GM12874 (cell line): ENCODE measurements around the gene CLTB.

Experiments
- TF ChIP-seq, protein P1 (sequence below): IDR thresholded peaks from 2 replicates; pipeline ENCODE4 v1.5.1; 2011; ENCODE audit warnings: low read depth, mild to moderate bottlenecking, control low read depth, low read length, moderate library complexity; ENCODE audit not compliant: insufficient read depth

CLTB gene

GRCh38 chr5:176383248-176383905 lies 33.0 kb downstream of the CLTB start:
- TF ChIP-seq, protein P1, sequence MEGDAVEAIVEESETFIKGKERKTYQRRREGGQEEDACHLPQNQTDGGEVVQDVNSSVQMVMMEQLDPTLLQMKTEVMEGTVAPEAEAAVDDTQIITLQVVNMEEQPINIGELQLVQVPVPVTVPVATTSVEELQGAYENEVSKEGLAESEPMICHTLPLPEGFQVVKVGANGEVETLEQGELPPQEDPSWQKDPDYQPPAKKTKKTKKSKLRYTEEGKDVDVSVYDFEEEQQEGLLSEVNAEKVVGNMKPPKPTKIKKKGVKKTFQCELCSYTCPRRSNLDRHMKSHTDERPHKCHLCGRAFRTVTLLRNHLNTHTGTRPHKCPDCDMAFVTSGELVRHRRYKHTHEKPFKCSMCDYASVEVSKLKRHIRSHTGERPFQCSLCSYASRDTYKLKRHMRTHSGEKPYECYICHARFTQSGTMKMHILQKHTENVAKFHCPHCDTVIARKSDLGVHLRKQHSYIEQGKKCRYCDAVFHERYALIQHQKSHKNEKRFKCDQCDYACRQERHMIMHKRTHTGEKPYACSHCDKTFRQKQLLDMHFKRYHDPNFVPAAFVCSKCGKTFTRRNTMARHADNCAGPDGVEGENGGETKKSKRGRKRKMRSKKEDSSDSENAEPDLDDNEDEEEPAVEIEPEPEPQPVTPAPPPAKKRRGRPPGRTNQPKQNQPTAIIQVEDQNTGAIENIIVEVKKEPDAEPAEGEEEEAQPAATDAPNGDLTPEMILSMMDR: no peak

DNA sequence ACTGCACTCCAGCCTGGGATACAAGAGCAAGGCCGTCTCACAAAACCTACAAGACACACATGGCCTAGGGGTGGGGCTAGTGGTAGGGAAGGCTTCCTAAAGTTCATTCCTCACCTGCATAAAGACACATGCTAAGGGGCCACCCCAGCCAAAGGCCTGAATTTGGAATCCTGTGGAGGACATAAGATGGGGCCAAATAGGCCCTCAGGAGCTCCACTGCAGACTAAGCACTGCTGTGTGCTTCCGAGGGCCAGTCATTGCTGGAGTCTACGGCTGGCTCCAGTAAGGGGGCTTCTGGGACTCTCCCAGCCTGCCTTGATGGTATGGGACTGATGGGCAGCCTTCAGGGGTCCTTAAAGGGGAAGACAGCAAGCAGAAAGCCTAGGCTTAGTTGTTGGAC lies 33.6 kb downstream of the CLTB start:
- TF ChIP-seq, protein P1: no peak

DNA sequence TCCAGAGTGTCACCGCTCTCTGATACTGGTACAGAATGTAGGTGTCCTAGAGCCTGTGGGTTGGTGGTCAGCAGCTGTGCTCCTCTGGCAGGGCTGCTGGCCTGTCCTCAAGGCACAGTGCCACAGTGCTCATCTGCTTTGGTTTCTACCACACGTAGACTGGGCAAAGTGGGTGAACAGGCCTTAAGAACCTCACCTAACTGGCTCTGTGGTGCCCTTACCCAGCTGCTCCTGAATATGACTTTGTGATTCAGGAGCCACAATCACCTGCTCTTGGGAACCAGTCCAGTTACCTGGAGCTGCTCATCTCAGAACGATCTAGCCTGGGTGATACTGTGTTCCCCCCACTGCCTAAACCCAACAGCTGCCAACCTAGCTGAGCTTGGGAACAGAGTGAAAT lies 34.4 kb downstream of the CLTB start:
- TF ChIP-seq, protein P1: no peak

GRCh38 chr5:176381423-176381822 lies 34.9 kb downstream of the CLTB start:
- TF ChIP-seq, protein P1: no peak

GRCh38 chr5:176379881-176380280 lies 36.5 kb downstream of the CLTB start:
- TF ChIP-seq, protein P1: no peak

DNA sequence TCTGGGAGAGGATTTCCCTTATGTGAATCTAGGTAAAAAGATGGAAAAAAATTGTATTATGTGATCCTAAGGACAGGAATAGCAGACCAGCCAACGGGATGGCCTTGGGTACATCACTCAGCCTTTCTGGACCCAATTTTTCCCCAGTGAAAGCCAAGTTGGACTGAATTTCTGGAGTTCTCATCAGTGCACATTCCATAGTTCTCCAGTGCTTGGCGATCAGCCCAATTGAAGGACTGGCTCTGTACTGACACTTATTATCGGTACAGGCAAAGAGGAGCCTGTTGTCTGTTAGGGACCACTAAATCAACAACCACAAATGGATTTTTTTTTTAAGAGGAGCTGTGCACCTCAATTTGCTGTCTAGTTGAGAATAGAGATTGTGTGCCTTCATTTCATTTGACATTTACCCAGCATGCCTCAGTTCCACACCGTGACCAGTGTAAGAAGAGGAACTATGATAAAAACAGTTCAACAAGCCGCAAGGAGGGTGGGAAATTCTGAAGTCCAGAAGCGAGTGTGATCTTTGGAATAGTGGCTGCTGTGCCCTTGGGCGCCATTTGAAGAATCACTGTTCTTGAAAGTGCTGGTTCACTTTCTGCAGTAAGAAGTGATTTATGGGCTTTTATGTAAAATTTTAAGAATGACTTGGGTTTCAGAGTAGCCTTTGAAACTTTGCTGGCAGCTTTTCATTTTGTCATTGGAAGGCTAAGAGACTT lies 43.1 kb downstream of the CLTB start:
- TF ChIP-seq, protein P1: no peak

DNA sequence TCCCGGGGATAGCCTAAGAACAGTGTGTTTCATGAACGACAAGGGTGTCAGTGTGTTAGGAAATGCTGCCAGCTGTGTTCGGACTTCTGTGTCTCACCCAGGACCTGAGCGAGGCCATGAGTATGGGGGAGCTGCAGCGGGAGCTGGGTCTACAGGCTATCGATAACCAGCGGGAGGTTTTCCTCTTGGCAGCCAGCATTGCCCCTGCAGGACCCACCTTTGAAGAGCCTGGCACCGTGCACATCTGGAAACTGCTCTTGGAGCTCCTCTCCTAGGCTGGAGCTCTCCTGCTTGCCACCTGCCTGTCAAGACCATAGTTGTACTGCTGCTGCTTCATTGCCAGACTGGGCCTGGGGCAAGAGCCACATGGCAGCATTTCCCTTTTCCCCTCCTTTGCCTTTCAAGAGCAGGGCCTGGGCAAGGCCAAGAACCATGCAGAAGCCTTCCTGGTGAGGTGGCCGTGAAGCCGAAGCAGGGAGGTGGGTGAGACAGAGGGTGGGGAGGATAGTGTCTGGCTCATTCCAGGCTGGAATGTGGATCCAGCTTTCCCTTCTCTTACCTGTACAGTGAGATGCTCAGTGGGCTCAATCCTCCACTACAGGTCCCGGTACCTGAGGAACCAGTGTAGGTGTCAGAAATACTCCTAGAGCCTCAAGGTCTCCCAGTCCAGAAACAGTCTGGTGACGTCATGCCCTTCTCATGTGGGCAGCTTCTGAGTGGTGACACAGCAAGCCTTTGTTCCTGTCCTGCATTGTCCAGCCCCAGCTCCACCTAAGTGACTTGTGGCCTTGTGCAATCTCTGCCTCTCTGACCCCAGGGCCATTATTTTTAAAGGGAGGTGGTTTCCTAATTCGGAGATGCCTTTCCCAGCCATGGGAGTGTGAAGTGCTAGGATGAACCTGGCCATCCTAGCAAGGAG lies 44.5 kb downstream of the CLTB start:
- TF ChIP-seq, protein P1: no peak
